BJ (cell line): ENCODE measurements around the gene ITM2C. TPM values are rescaled to one million over a fixed set of nuclear protein-coding genes. Genes with fewer than 3 reads are reported as not detected.
A peak's percentile ranks its signal among the peaks of the same experiment; 100 is the strongest.

ENCODE experiments used
- CTCF ChIA-PET: fragments of 350-600 bp; formaldehyde crosslinking; extraction: SDS; loops from one replicate; lab custom pipeline; 2021; ENCODE audit warnings: antibody characterized with exemption, inconsistent platforms; lab: Yijun Ruan, JAX
- POLR2A ChIA-PET: fragments of 300-600 bp; sonication (Branson Sonifier 250); formaldehyde crosslinking; extraction: SDS; loops from one replicate; lab custom pipeline; 2021; ENCODE audit warnings: antibody characterized with exemption; lab: Charles Lee
- DNase-seq: peaks from one replicate; pipeline ENCODE4 v3.0.0-alpha.2; 2011; ENCODE audit warnings: low read depth
- H3K27me3 ChIP-seq: 2 replicates; pipeline ENCODE4 v1.6.0; 2011; ENCODE audit warnings: low read length; ENCODE audit not compliant: control insufficient read depth, insufficient read depth
- H3K36me3 ChIP-seq: 2 replicates; pipeline ENCODE4 v1.5.1; 2011; ENCODE audit warnings: low read length; ENCODE audit not compliant: control insufficient read depth, insufficient read depth
- H3K4me3 ChIP-seq: 2 replicates; pipeline ENCODE4 v1.5.1; 2011; ENCODE audit warnings: low read depth, mild to moderate bottlenecking, control low read depth, low read length
- polyA plus RNA-seq: library from polyadenylated mRNA; depleted of rRNA; stranded (reverse); fragments of >200 nt; gene quantifications from 2 replicates; pipeline ENCODE4 v1.2.3, GENCODE V29; 2011
- TF ChIP-seq, protein P1 (sequence below): IDR thresholded peaks from 2 replicates; pipeline ENCODE4 v1.5.1; 2011; ENCODE audit warnings: low read depth, mild to moderate bottlenecking, control low read depth, inconsistent platforms, low read length, moderate library complexity; ENCODE audit not compliant: insufficient read depth

Gene ITM2C
- polyA plus RNA-seq, 1 experiment = 885 TPM

DNA sequence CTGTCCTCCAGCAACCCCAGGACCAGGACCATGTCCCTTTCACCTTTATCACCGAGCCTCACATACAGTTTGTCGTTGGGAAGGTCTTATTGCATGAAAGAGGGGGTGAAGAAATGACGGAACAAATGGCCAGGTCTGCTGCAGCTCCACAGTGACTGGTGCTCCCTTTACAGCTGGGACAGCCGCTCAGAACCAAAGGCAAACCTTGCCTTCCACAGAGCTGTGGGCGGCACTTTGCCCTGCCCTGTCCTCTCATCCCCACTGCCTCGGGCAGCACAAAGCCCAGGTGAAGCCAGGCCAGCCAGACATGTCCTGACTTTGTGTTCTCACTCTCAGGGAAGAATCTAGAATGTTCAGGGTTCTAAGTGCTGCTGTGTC is 59.3 kb downstream of the ITM2C start:
- Histone ChIP-seq H3K4me3 (no peak overlapping the region), H3K36me3 (no peaks in the 10 kb centered on the region), H3K27me3 (peaks cover 9% of the 10 kb centered on the region)
- ChIA-PET CTCF (interaction anchor here (0.8 to 0.9 kb wide), 2 partner anchors 8 to 25 kb away, joined by 3 to 5 read pairs; no protein-coding TSS in a partner anchor), POLR2A (no interaction called here)
- no peak for DNase-seq
- TF ChIP-seq, protein P1, sequence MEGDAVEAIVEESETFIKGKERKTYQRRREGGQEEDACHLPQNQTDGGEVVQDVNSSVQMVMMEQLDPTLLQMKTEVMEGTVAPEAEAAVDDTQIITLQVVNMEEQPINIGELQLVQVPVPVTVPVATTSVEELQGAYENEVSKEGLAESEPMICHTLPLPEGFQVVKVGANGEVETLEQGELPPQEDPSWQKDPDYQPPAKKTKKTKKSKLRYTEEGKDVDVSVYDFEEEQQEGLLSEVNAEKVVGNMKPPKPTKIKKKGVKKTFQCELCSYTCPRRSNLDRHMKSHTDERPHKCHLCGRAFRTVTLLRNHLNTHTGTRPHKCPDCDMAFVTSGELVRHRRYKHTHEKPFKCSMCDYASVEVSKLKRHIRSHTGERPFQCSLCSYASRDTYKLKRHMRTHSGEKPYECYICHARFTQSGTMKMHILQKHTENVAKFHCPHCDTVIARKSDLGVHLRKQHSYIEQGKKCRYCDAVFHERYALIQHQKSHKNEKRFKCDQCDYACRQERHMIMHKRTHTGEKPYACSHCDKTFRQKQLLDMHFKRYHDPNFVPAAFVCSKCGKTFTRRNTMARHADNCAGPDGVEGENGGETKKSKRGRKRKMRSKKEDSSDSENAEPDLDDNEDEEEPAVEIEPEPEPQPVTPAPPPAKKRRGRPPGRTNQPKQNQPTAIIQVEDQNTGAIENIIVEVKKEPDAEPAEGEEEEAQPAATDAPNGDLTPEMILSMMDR = no peak

DNA sequence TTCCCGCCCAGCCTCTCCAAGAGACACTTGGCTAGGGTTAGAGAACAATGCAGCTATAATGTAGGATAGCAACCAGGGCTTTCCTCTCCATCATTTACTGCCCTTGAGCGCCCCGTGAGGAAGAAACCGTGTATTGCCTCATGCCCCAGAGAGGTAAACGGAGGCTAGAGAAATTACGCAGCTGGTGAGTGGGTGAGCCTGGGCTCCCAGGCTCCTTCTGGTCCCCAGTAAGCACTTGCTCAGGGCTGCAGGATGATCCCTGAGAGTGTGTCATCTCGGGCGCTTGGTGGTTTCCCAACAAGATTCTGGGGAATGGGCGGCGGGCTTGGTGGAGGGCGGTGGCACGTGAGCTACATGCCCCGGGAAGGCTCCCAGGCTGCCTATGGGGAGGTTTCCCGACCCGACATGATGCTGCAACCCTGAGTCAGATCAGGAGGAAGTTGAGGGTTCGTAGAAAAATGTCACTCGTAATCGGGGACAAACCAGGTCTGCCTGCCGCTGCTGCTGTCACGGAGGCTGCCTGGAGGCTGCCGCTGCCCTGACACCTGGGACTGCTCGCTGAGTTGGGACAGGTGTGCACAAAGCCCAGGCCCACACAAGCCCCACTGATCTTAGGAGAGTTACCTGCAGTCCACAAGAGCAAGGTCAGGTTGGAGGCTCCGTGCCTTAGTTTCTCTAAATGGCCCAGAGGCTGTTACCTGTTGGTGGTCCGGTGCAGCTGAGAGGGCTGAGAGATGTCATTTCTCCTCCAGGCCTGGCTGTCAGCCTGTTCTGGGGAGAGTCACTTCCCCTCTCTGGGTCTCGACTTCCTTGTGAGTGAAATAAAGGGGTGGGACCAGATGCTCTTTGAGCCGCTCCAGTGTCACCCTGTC is 60.0 kb downstream of the ITM2C start, which contains the start of gene GPR55:
Gene GPR55 (minus strand): TSS at position 773 of the 872 bp plus-strand sequence. CDS start 14,280 bp downstream, outside the sequence.
- Histone ChIP-seq H3K4me3 (no peak within 1 kb of the TSS), H3K27me3 (peaks cover 9% of the 10 kb centered on the region), H3K36me3 (no peaks in the 10 kb centered on the region)
- DNase-seq = no peak
- CTCF ChIA-PET = interaction anchor here (0.8 to 0.9 kb wide), 2 partner anchors 8 to 26 kb away, joined by 3 to 5 read pairs; no protein-coding TSS in a partner anchor
- POLR2A ChIA-PET = no interaction called here
- TF ChIP-seq, protein P1 = 0 out of 2 replicates have a peak, but pooled peaks have one; percentile 9

DNA sequence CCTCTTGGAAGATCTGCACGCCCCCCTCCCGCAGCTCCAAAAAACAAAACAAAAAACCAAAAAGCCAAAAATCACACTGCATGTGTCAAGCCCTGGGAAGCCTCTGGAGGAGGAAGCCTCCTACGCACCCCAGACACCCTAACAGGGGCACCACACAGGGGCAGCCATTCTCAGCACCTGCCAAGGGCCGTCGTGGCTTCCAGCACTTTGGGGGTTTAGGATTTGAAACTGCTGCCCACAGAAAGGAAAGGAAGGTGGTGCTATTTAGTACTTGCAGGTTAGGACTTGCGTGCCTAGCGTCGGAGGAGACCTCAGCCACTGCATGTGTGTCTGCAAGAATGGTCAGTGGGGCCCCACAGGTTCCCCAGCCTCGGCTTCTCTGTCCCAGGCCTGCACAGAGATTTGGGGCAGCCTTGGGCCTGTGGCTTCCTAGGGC is 60.7 kb downstream of the ITM2C start:
- Histone ChIP-seq H3K4me3 (no peak overlapping the region), H3K27me3 (peaks cover 8% of the 10 kb centered on the region), H3K36me3 (no peaks in the 10 kb centered on the region)
- CTCF ChIA-PET = no interaction called here
- no peak for DNase-seq
- POLR2A ChIA-PET = no interaction called here
- TF ChIP-seq, protein P1 = no peak

DNA sequence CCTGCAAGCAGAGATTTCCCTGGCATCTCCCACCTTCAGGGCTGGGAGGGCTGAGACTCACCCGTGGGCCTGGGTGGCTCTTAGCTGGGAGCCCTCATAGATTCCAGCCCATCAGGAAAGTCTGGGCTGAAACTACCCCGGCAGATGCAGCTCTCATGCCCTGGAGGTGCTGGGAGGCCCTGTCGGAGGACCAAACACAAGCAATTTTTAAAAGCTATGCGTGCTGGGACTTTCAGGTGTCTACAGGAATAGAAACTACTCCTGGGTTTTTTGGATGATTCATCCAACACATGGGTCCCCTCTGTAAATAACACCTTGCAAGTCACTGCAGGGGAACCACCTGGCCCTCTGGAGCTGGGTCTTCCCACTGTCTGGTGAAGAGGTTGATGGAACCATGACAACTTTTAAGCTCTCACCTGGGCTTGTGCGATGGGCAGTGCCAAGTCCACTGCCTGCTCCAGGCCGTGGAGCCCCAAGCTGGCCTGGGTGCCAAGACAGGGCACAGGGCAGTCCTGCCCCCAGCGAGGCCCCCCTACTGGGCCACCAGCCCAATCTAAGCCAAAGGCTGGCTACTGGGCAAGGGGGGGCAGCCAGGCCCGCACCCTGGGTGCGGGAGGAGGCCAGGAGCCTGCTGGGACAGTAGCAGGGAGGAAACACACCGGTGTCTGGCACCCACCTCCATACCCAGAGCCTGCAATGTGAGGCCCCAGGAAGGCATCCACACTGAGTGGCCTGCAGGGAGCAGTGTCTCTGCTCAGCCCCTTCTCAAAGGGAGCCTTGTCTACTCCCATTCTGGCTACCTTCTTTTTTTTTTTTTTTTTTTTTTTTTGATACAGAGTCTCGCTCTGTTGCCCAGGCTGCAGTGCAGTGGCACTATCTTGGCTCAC is 61.4 kb downstream of the ITM2C start:
- CTCF ChIA-PET = no interaction called here
- peaks cover 9% of the 10 kb centered on the region for H3K27me3 ChIP-seq

More for the DNA sequence above, 61.4 kb downstream of the ITM2C start:
- no peak overlapping the region for H3K4me3 ChIP-seq
- TF ChIP-seq, protein P1 = no peak
- DNase-seq = no peak
- POLR2A ChIA-PET = no interaction called here
- H3K36me3 ChIP-seq = no peaks in the 10 kb centered on the region
